ENCODE data around the gene DNAAF2. TPM values are rescaled to one million over a fixed set of nuclear protein-coding genes. Genes with fewer than 3 reads are reported as not detected.

The DNAAF2 gene
- total and polyA plus RNA-seq, 2 of the 13 experiments (the other 11 are each of a cell fraction or from before 2014, with no cell fraction given), result 6.1 to 13.6 TPM

DNA sequence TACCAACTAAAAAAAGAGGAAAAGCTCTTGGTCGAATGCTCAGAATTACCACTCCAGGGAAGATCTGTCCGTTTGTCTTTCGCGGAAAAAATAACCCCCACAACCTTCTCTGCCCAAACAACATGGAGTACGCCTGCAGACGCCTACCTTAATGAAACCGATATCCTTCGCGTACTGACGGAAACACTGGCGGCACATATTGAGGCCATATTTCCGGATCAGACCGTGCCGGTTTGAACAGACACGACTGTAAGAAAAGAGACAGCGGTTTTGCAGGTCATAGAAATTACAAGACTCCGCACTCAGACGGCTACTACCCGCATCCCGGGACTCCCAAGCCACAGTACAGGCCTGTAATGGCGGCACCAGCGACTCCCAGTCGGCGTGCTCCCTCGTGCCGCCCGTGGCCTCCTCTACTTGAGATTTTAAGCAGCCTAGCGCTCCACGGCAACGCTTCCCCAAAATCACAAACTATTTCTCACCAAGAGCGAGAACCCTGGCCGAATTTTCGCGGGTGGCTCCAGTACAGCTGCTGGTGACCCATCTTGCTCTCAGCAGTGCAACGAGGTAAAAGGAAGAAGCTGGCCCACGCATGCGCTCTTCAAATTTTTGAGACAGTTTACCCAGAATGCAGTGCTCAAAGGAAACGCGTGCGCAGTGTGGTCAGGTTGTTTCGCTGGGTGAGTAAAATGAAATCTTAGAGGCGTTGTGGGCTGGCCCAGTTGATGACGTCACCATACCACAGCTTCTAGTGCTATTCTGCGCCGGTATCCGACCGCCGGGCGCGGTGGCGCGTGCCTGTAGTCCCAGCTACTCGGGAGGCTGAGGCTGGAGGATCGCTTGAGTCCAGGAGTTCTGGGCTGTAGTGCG lies 49.0 kb downstream of the DNAAF2 start, which contains the start of gene RPS29 (continued):
- TF ChIP-seq ISL2 (CRISPR knock-in tag; IDR thresholded peaks at IDR 0.05) (peak; percentile 83), ZNF230 (CRISPR knock-in tag; IDR thresholded peaks at IDR 0.05) (no peak), MAFK (conservative IDR thresholded peaks at IDR 0.05 in 1 of 2, IDR thresholded peaks at IDR 0.05 in 1 of 2; ENCODE audit: low read length in 2 of 2) (peak in 1 of 2 experiments; percentile 23; a peak in 2 of 4 replicates), POLR2G (IDR thresholded peaks at IDR 0.05; ENCODE audit: low read depth, low read length) (peak; percentile 99), ZNF430 (CRISPR knock-in tag; IDR thresholded peaks at IDR 0.05) (0 out of 2 replicates have a peak, but pooled peaks have one; percentile 39), SALL1 (CRISPR knock-in tag; IDR thresholded peaks at IDR 0.05) (peak; percentile 87), ATF7 (IDR thresholded peaks at IDR 0.05) (peak; percentile 100), ATF7 (CRISPR knock-in tag; IDR thresholded peaks at IDR 0.05) (peak; percentile 99), POGZ (CRISPR knock-in tag; IDR thresholded peaks at IDR 0.05) (peak; percentile 86), ZNF616 (CRISPR knock-in tag; IDR thresholded peaks at IDR 0.05; ENCODE audit: low read depth) (no peak), ZNF768 (CRISPR knock-in tag; IDR thresholded peaks at IDR 0.05) (peak; percentile 54; the same call in 1 of the 2 replicates), TEAD3 (CRISPR knock-in tag; optimal IDR thresholded peaks at IDR 0.05; ENCODE audit: borderline replicate concordance) (peak; percentile 35), KDM5A (IDR thresholded peaks at IDR 0.05; ENCODE audit: borderline replicate concordance, low read length) (peak; percentile 78; the same call in 1 of the 2 replicates), ZNF747 (CRISPR knock-in tag; IDR thresholded peaks at IDR 0.05; ENCODE audit: borderline replicate concordance) (no peak)
- TF ChIP-seq, protein P1, sequence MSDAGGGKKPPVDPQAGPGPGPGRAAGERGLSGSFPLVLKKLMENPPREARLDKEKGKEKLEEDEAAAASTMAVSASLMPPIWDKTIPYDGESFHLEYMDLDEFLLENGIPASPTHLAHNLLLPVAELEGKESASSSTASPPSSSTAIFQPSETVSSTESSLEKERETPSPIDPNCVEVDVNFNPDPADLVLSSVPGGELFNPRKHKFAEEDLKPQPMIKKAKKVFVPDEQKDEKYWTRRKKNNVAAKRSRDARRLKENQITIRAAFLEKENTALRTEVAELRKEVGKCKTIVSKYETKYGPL (CRISPR knock-in tag; IDR thresholded peaks at IDR 0.05), result 0 out of 2 replicates have a peak, but pooled peaks have one; percentile 3
- TF ChIP-seq, protein P2, sequence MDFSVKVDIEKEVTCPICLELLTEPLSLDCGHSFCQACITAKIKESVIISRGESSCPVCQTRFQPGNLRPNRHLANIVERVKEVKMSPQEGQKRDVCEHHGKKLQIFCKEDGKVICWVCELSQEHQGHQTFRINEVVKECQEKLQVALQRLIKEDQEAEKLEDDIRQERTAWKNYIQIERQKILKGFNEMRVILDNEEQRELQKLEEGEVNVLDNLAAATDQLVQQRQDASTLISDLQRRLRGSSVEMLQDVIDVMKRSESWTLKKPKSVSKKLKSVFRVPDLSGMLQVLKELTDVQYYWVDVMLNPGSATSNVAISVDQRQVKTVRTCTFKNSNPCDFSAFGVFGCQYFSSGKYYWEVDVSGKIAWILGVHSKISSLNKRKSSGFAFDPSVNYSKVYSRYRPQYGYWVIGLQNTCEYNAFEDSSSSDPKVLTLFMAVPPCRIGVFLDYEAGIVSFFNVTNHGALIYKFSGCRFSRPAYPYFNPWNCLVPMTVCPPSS (IDR thresholded peaks at IDR 0.05), result no peak
- TF ChIP-seq, protein P3, sequence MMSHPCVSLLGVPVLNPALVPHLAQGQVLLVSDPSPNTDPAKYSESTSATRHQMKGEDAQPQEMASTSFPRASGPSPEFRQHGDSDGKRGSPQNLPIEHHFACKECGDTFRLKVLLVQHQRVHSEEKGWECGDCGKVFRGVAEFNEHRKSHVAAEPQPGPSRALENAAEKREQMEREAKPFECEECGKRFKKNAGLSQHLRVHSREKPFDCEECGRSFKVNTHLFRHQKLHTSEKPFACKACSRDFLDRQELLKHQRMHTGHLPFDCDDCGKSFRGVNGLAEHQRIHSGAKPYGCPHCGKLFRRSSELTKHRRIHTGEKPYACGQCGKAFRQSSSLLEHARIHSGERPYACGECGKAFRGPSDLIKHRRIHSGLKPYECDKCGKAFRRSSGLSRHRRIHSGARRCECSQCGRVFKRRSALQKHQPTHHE (CRISPR knock-in tag; IDR thresholded peaks at IDR 0.05; ENCODE audit: borderline replicate concordance), result peak; percentile 45; the same call in 1 of the 2 replicates
- TF ChIP-seq, protein P4, sequence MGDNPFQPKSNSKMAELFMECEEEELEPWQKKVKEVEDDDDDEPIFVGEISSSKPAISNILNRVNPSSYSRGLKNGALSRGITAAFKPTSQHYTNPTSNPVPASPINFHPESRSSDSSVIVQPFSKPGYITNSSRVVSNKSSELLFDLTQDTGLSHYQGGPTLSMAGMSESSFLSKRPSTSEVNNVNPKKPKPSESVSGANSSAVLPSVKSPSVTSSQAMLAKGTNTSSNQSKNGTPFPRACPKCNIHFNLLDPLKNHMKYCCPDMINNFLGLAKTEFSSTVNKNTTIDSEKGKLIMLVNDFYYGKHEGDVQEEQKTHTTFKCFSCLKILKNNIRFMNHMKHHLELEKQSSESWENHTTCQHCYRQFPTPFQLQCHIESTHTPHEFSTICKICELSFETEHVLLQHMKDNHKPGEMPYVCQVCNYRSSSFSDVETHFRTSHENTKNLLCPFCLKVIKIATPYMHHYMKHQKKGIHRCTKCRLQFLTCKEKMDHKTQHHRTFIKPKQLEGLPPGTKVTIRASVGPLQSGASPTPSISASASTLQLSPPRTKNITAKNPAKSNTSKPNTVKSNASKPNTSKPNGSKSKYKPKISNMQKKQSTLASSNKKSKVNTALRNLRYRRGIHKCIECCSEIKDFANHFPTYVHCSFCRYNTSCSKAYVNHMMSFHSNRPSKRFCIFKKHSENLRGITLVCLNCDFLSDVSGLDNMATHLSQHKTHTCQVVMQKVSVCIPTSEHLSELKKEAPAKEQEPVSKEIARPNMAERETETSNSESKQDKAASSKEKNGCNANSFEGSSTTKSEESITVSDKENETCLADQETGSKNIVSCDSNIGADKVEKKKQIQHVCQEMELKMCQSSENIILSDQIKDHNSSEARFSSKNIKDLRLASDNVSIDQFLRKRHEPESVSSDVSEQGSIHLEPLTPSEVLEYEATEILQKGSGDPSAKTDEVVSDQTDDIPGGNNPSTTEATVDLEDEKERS (CRISPR knock-in tag; IDR thresholded peaks at IDR 0.05), result peak; percentile 94
- TF ChIP-seq, protein P5, sequence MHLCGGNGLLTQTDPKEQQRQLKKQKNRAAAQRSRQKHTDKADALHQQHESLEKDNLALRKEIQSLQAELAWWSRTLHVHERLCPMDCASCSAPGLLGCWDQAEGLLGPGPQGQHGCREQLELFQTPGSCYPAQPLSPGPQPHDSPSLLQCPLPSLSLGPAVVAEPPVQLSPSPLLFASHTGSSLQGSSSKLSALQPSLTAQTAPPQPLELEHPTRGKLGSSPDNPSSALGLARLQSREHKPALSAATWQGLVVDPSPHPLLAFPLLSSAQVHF (CRISPR knock-in tag; IDR thresholded peaks at IDR 0.05), result no peak
- TF ChIP-seq, protein P6, sequence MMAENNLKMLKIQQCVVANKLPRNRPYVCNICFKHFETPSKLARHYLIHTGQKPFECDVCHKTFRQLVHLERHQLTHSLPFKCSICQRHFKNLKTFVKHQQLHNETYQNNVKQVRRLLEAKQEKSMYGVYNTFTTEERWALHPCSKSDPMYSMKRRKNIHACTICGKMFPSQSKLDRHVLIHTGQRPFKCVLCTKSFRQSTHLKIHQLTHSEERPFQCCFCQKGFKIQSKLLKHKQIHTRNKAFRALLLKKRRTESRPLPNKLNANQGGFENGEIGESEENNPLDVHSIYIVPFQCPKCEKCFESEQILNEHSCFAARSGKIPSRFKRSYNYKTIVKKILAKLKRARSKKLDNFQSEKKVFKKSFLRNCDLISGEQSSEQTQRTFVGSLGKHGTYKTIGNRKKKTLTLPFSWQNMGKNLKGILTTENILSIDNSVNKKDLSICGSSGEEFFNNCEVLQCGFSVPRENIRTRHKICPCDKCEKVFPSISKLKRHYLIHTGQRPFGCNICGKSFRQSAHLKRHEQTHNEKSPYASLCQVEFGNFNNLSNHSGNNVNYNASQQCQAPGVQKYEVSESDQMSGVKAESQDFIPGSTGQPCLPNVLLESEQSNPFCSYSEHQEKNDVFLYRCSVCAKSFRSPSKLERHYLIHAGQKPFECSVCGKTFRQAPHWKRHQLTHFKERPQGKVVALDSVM (CRISPR knock-in tag; IDR thresholded peaks at IDR 0.05), result peak; percentile 99
